ENCODE data around the gene AK5. TPM values are rescaled to one million over a fixed set of nuclear protein-coding genes. Genes with fewer than 3 reads are reported as not detected.

The AK5 gene
- total RNA-seq, 1 experiment from 2014 or later, result 3.8 TPM

DNA sequence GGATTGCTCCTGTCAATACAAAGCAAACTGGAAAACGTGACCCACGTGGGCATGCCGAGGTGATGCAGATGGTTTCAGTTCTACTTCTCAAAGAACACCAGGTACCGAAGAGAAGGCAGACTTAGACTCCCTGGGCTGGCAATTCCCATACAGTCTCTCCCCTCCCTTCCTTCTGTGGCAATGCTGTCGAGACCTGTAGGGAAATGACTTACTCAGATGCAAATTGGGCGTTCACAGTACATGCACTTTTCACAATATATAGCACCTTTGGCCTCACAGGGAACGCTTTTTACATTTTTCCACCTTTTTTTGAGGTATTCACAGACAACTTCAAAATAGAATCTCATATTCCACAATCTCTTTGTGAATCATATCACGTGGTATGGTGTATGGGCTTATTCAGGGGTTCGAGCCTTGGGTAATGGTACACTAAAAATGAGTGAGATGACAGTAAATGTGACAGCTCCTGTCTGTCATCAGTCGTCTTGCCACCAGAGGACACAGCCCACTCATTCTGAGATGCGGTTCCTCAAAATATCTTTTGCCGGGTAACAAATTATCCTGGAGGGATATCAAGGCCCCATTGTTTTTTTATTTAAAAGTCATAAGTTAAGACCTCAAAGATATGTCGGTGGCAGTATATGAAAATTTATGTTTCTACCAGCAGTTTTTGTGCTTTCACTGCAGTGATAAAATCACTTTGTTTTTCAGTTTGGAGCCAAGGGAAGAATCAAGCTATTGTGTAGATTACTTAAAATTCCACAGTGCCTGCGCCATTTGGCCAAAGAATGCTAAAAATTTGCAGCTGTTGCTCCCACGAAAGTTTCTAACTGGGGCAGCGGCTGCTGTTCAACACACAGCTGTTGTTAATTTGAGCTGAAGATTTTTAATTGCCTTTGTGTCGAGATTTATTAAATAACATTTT, 232.3 kb downstream of the AK5 start:
- Histone ChIP-seq H3K36me3 (ENCODE audit: low read depth, low read length) (no peaks in the 10 kb centered on the region), H3K27ac (ENCODE audit: low read length) (no peak overlapping the region), H4K20me1 (ENCODE audit: low read length) (no peaks in the 10 kb centered on the region), H3K9ac (ENCODE audit: low read length) (no peak overlapping the region), H2AFZ (ENCODE audit: low read length) (no peak overlapping the region), H3K4me1 (ENCODE audit: insufficient read depth, low read length) (peaks cover 20% of the 10 kb centered on the region), H3K79me2 (ENCODE audit: low read length) (no peaks in the 10 kb centered on the region), H3K4me3 (ENCODE audit: low read length) (no peak overlapping the region), H3K9me2 (replicated peaks; ENCODE audit: low read length) (no peaks in the 10 kb centered on the region), H3K4me2 (ENCODE audit: low read length) (no peak overlapping the region), H3K9me3 (ENCODE audit: low read length) (no peaks in the 10 kb centered on the region), H3K27me3 (ENCODE audit: low read length) (no peaks in the 10 kb centered on the region), H3F3A (ENCODE audit: low read length, unreplicated experiment) (no peaks in the 10 kb centered on the region)
- TF ChIP-seq EZH2phosphoT487 (IDR thresholded peaks at IDR 0.05; ENCODE audit: borderline replicate concordance, low read length) (no peak), EZH2 (IDR thresholded peaks at IDR 0.05; ENCODE audit: low read length, unreplicated experiment) (no peak)
- TF ChIP-seq, protein P1, sequence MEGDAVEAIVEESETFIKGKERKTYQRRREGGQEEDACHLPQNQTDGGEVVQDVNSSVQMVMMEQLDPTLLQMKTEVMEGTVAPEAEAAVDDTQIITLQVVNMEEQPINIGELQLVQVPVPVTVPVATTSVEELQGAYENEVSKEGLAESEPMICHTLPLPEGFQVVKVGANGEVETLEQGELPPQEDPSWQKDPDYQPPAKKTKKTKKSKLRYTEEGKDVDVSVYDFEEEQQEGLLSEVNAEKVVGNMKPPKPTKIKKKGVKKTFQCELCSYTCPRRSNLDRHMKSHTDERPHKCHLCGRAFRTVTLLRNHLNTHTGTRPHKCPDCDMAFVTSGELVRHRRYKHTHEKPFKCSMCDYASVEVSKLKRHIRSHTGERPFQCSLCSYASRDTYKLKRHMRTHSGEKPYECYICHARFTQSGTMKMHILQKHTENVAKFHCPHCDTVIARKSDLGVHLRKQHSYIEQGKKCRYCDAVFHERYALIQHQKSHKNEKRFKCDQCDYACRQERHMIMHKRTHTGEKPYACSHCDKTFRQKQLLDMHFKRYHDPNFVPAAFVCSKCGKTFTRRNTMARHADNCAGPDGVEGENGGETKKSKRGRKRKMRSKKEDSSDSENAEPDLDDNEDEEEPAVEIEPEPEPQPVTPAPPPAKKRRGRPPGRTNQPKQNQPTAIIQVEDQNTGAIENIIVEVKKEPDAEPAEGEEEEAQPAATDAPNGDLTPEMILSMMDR (conservative IDR thresholded peaks at IDR 0.05; ENCODE audit: low read depth, low read length), result no peak
- BruUV-seq (replicated peaks), result no TSS peak
- ATAC-seq (no peak), DNase-seq (no peak)
- ChIA-PET CTCF (no interaction called here), POLR2A (ENCODE audit: unreplicated experiment) (no interaction called here)
- intact Hi-C loops (cut with micrococcal nuclease), result no loop called here

DNA sequence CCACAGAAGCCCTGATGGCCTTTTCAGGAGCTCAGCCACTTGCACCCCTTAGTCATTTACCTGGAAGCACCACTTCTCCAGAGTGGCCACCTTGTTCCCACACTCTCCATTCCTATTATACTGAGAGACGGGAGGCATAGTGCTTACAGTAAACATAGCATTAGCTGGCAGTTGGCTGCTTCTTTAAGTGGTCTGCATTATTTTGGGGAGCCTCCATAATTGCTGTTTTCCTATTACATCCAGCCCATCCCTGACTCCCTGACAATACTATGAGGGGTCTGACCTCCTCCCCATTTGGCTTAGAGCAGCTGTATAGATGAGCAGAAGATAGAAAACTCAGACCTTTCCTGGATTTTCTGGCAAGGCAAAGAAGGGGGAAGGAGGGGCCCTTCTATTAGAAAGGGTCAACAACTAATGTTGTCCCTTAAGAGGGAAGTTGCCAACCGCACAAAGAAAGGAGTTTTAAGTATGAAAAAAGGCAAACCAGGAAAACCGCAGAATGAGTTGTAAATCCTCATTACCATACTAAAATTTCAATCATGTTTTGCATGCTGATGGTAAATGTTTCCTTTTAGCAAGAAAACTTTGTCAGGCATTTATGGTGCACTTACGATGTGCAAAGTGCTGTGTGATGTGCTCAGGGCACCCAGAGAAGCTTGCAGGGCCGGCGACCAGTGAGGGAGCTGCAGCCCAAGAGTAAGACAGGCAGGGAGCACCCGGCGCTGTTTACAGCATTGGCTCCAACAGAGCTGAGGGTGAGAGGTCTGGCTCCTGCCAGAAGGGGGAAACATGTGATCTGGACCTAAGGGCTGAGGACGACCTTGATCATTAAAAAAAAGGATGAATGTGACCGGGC, 233.3 kb downstream of the AK5 start:
- Histone ChIP-seq H3K4me2 (ENCODE audit: low read length) (no peak overlapping the region), H2AFZ (ENCODE audit: low read length) (no peak overlapping the region), H3F3A (ENCODE audit: low read length, unreplicated experiment) (no peaks in the 10 kb centered on the region), H3K36me3 (ENCODE audit: low read depth, low read length) (no peaks in the 10 kb centered on the region), H3K27me3 (ENCODE audit: low read length) (no peaks in the 10 kb centered on the region), H3K4me1 (ENCODE audit: insufficient read depth, low read length) (peaks cover 20% of the 10 kb centered on the region), H3K4me3 (ENCODE audit: low read length) (no peak overlapping the region), H4K20me1 (ENCODE audit: low read length) (no peaks in the 10 kb centered on the region), H3K79me2 (ENCODE audit: low read length) (no peaks in the 10 kb centered on the region), H3K9ac (ENCODE audit: low read length) (no peak overlapping the region), H3K9me3 (ENCODE audit: low read length) (no peaks in the 10 kb centered on the region), H3K9me2 (replicated peaks; ENCODE audit: low read length) (no peaks in the 10 kb centered on the region), H3K27ac (ENCODE audit: low read length) (no peak overlapping the region)
- ATAC-seq, result no peak
- no TSS peak for BruUV-seq (replicated peaks)
- ChIA-PET CTCF (interaction anchor here (0.6 kb wide), 1 partner anchor 172 kb away, joined by 6 read pairs; no protein-coding TSS in a partner anchor), POLR2A (ENCODE audit: unreplicated experiment) (no interaction called here)
- TF ChIP-seq, protein P1 (conservative IDR thresholded peaks at IDR 0.05; ENCODE audit: low read depth, low read length), result no peak
- TF ChIP-seq EZH2 (IDR thresholded peaks at IDR 0.05; ENCODE audit: low read length, unreplicated experiment) (no peak), EZH2phosphoT487 (IDR thresholded peaks at IDR 0.05; ENCODE audit: borderline replicate concordance, low read length) (no peak)
- intact Hi-C loops (cut with micrococcal nuclease), result no loop called here
- no peak for DNase-seq
